Esophagus muscularis mucosa (tissue), 4 donors: ENCODE results near the gene CRISPLD2. TPM values are rescaled to one million over a fixed set of nuclear protein-coding genes. Genes with fewer than 3 reads are reported as not detected.
A peak's percentile ranks its signal among the peaks of the same experiment; 100 is the strongest.

Source experiments
- DNase-seq: peaks from one replicate; pipeline ENCODE4 v3.0.0-alpha.2; 2017; ENCODE audit errors: extremely low spot score
- H3K27ac ChIP-seq, 4 donors: fragments of 200-600 bp; sonication (generic); replicated peaks in 1 of 4; 1 replicate in 3 of 4; 2 replicates in 1 of 4; pipeline ENCODE4 v1.5.1; 2016 to 2019; ENCODE audit warnings: mild to moderate bottlenecking in 1 of 4
- H3K27me3 ChIP-seq, 4 donors: fragments of 200-600 bp; sonication (generic); one replicate each; pipeline versions ENCODE4 v1.5.1 to v1.6.0; 2016 to 2019
- H3K36me3 ChIP-seq, 4 donors: fragments of 200-600 bp; sonication (generic); one replicate each; pipeline ENCODE4 v1.5.1; 2016 to 2019
- H3K4me1 ChIP-seq, 4 donors: fragments of 200-600 bp; sonication (generic); one replicate each; pipeline ENCODE4 v1.5.1; 2016 to 2019
- H3K4me3 ChIP-seq, 4 donors: fragments of 200-600 bp; sonication (generic); 1 replicate in 2 of 4; 2 replicates in 2 of 4; pipeline ENCODE4 v1.5.1; 2016 to 2019; ENCODE audit warnings: mild to moderate bottlenecking in 4 of 4, moderate library complexity in 1 of 4
- H3K9me3 ChIP-seq, 4 donors: fragments of 200-600 bp; sonication (generic); 1 replicate in 3 of 4; 2 replicates in 1 of 4; pipeline ENCODE4 v1.5.1; 2016 to 2019
- CTCF ChIP-seq, 3 experiments: fragments of 200-600 bp in 2 of 3; fragments of 450-650 bp in 1 of 3; sonication (generic) in 2 of 3; IDR thresholded peaks; one replicate each; pipeline ENCODE4 v1.5.1; 2017 to 2019; ENCODE audit warnings: antibody characterized with exemption in 3 of 3, mild to moderate bottlenecking in 2 of 3, moderate library complexity in 1 of 3
- EP300 ChIP-seq: sonication (generic); formaldehyde crosslinking; IDR thresholded peaks from one replicate; pipeline ENCODE4 v1.6.1; 2017; ENCODE audit warnings: antibody characterized with exemption
- POLR2A ChIP-seq: fragments of 450-650 bp; IDR thresholded peaks from one replicate; pipeline ENCODE4 v1.6.1; 2017; ENCODE audit warnings: antibody characterized with exemption, moderate library complexity, mild to moderate bottlenecking, low read depth
- POLR2AphosphoS5 ChIP-seq, 2 donors: sonication (generic); formaldehyde crosslinking; IDR thresholded peaks; one replicate each; pipeline ENCODE4 v1.6.1; 2017; ENCODE audit warnings: antibody characterized with exemption in 2 of 2
- WGBS: methylation state at CpG from one replicate; pipeline ENCODE4 v1.1.5; 2018; 5-methylcytosine and 5-hydroxymethylcytosine counted together
- intact Hi-C: fragments of 100-400 bp; cut with DNase I; formaldehyde crosslinking; loops from one replicate; pipeline ENCODE4 v1.15.1; 2023
- total RNA-seq, 4 donors: library from RNA; depleted of rRNA; stranded (reverse); fragments of >200 nt; gene quantifications; one replicate each; pipeline versions ENCODE4 v1.1.0 to v1.2.1, GENCODE V29; 2016

CRISPLD2 gene
- total RNA-seq, 4 donors from 2014 or later: 230 to 568 (median 289) TPM

GRCh38 chr16:84914273-84914672 is 94.5 kb downstream of the CRISPLD2 start:
- no peaks in the 10 kb centered on the region for H3K27me3 ChIP-seq
- H3K9me3 ChIP-seq: no peaks in the 10 kb centered on the region
- DNase-seq: no peak
- peaks cover 10 to 42% (median 26%) of the 10 kb centered on the region in 4 donors for H3K4me1 ChIP-seq
- TF ChIP-seq POLR2AphosphoS5 (IDR thresholded peaks at IDR 0.05): peak in 1 of 2 donors; percentile 16
- no peak for TF ChIP-seq EP300
- TF ChIP-seq POLR2A: no peak
- H3K4me3 ChIP-seq: no peak overlapping the region
- H3K36me3 ChIP-seq: peaks cover 0 to 3% (median 2%) of the 10 kb centered on the region in 4 donors
- intact Hi-C loops: no loop called here
- 73% methylated on average over 5 of the region's 5 CpGs for WGBS
- H3K27ac ChIP-seq: peak overlapping the region in 2 of 4 donors; percentile 1 to 25

GRCh38 chr16:84916178-84916577 is 96.4 kb downstream of the CRISPLD2 start:
- H3K36me3 ChIP-seq: no peaks in the 10 kb centered on the region
- TF ChIP-seq EP300 (no peak), CTCF (IDR thresholded peaks at IDR 0.05) (no peak), POLR2A (no peak)
- H3K27me3 ChIP-seq: no peaks in the 10 kb centered on the region
- no peak overlapping the region for H3K27ac ChIP-seq
- peaks cover 10 to 42% (median 31%) of the 10 kb centered on the region in 4 donors for H3K4me1 ChIP-seq
- WGBS: 83% methylated on average over 9 of the region's 9 CpGs
- H3K9me3 ChIP-seq: no peaks in the 10 kb centered on the region
- intact Hi-C loops: no loop called here
- no peak overlapping the region for H3K4me3 ChIP-seq
- no peak for DNase-seq

DNA sequence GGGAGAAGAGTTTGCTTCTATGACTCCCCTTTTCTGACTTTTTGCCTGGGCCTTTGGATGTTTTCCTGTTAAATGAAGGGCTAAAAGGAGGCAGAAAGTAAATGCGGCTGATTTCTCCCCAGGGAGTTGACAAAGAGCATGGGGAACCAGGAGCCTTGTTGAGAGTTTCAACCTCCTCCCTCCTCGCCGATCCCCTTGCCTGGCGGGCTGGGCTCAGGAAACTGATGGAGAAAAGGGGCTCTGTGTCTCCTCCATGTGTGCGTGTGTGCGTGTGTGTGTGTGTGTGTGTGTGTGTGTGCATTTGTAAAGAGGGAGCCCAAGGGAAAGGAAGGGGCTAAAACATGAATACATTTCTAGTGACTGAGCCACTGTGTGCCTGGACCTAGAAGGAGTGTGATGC is 97.1 kb downstream of the CRISPLD2 start:
- Histone ChIP-seq H3K27me3 (no peaks in the 10 kb centered on the region), H3K4me3 (no peak overlapping the region), H3K27ac (no peak overlapping the region), H3K36me3 (no peaks in the 10 kb centered on the region), H3K9me3 (no peaks in the 10 kb centered on the region), H3K4me1 (peaks cover 10 to 45% (median 34%) of the 10 kb centered on the region in 4 donors)
- intact Hi-C loops: no loop called here
- TF ChIP-seq CTCF (IDR thresholded peaks at IDR 0.05): no peak
- no peak for TF ChIP-seq EP300
- TF ChIP-seq POLR2A: no peak
- TF ChIP-seq POLR2AphosphoS5 (IDR thresholded peaks at IDR 0.05): no peak
- DNase-seq: no peak
- 66% methylated on average over 6 of the region's 6 CpGs for WGBS

GRCh38 chr16:84917492-84917891 is 97.7 kb downstream of the CRISPLD2 start:
- no peak overlapping the region for H3K4me3 ChIP-seq
- intact Hi-C loops: no loop called here
- no peak for TF ChIP-seq POLR2AphosphoS5 (IDR thresholded peaks at IDR 0.05)
- TF ChIP-seq POLR2A: no peak
- TF ChIP-seq CTCF (IDR thresholded peaks at IDR 0.05): no peak
- TF ChIP-seq EP300: no peak
- H3K36me3 ChIP-seq: no peaks in the 10 kb centered on the region
- no peak for DNase-seq
- H3K4me1 ChIP-seq: peaks cover 16 to 52% (median 41%) of the 10 kb centered on the region in 4 donors
- no peaks in the 10 kb centered on the region for H3K27me3 ChIP-seq
- 86% methylated on average over 11 of the region's 11 CpGs for WGBS
- H3K9me3 ChIP-seq: no peaks in the 10 kb centered on the region
- H3K27ac ChIP-seq: no peak overlapping the region

DNA sequence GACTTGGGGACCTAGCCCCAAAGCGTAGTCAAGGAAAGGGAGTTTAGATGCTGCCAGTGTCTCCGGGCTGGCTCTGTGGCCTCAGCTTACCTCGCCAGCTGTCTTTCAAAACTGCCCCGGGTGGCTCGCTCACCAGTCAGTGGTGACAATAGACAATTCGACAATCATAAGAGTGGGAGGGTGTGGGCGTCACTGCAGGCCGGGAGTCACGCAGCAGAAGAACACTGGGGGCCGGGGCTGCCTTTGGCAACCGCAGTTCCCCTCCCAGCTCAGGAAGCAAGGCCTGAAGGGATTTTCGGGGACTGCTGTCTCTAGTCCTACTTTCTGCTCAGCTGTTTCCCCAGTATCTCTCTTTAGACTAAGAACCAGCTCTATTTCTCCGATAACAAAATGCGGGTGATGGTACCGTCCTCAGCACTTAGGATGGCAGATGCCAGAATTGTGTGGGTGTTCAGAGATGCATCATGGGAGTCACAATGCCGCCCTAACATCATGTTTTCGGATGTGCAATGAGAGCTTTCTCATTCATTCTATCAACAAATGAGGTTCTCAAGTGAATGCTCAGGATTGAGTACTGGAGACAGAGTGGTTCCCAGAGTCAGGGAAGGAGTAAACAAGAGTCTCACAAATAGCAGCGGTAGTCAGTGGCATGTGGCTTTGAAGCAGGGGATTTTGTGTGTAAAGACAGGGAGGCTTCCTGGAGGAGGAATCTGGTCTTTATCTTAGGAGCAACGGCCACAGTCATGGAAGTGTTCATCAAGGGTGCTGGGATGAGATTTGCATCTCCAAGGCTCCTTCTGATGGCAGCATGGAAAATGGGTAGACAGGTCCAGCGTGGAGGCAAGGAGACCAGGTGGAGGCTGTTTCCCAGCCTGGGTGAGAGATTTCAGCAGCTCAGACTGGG is 98.5 kb downstream of the CRISPLD2 start:
- no peak for TF ChIP-seq POLR2AphosphoS5 (IDR thresholded peaks at IDR 0.05)
- TF ChIP-seq POLR2A: no peak
- TF ChIP-seq EP300: no peak
- TF ChIP-seq CTCF (IDR thresholded peaks at IDR 0.05): no peak
- DNase-seq: no peak
- Histone ChIP-seq H3K4me3 (no peak overlapping the region), H3K36me3 (no peaks in the 10 kb centered on the region), H3K27ac (no peak overlapping the region), H3K27me3 (no peaks in the 10 kb centered on the region), H3K9me3 (no peaks in the 10 kb centered on the region), H3K4me1 (peaks cover 17 to 52% (median 45%) of the 10 kb centered on the region in 4 donors)
- intact Hi-C loops: no loop called here
- WGBS: 90% methylated on average over 19 of the region's 20 CpGs
